Suprapubic skin (tissue), 4 donors: Measurements from ENCODE around the gene TOLLIP.

ENCODE experiments used
- CTCF ChIP-seq, 2 donors: fragments of 200-600 bp in 1 of 2; fragments of 450-650 bp in 1 of 2; sonication (generic) in 1 of 2; IDR thresholded peaks; one replicate each; pipeline ENCODE4 v1.5.1; 2016 to 2019; ENCODE audit warnings: antibody characterized with exemption in 2 of 2, mild to moderate bottlenecking in 1 of 2, moderate library complexity in 1 of 2
- EP300 ChIP-seq: sonication (generic); formaldehyde crosslinking; IDR thresholded peaks from one replicate; pipeline ENCODE4 v1.6.1; 2017; ENCODE audit warnings: antibody characterized with exemption
- POLR2A ChIP-seq, 2 donors: fragments of 450-650 bp; IDR thresholded peaks; one replicate each; pipeline ENCODE4 v1.6.1; 2017; ENCODE audit warnings: antibody characterized with exemption in 2 of 2, mild to moderate bottlenecking in 2 of 2, moderate library complexity in 2 of 2
- POLR2AphosphoS5 ChIP-seq, 3 donors: sonication (generic); formaldehyde crosslinking; IDR thresholded peaks; one replicate each; pipeline ENCODE4 v1.6.1; 2017; ENCODE audit warnings: antibody characterized with exemption in 3 of 3

- TF ChIP-seq CTCF (IDR thresholded peaks at IDR 0.05) (no peak), EP300 (no peak), POLR2A (IDR thresholded peaks at IDR 0.05) (no peak), POLR2AphosphoS5 (IDR thresholded peaks at IDR 0.05) (no peak)
Observed at GRCh38 chr11:1310772-1311468, 1.5 kb upstream of the TOLLIP start.
